Lower lobe of right lung (tissue), 2 donors: ENCODE results near the gene LACRT. TPM values are rescaled to one million over a fixed set of nuclear protein-coding genes. Genes with fewer than 3 reads are reported as not detected.
A peak's percentile ranks its signal among the peaks of the same experiment; 100 is the strongest.

Source experiments
- ATAC-seq, 2 donors: fragments of 200-7000 bp; cut with Tn5 transposase; one replicate each; pipeline ENCODE4 v1.9.1; 2020 to 2022; ENCODE audit warnings: mild to moderate bottlenecking in 2 of 2, moderate library complexity in 2 of 2
- DNase-seq: peaks from one replicate; pipeline ENCODE4 v3.0.0-alpha.2; 2020
- H3K27ac ChIP-seq: fragments of 200-600 bp; one replicate; pipeline ENCODE4 v1.8.0; 2022
- H3K27me3 ChIP-seq: fragments of 200-600 bp; one replicate; pipeline ENCODE4 v1.8.0; 2022; ENCODE audit warnings: low read depth
- H3K36me3 ChIP-seq: fragments of 200-600 bp; one replicate; pipeline ENCODE4 v1.8.0; 2022; ENCODE audit warnings: mild to moderate bottlenecking
- H3K4me1 ChIP-seq: fragments of 200-600 bp; one replicate; pipeline ENCODE4 v1.8.0; 2022
- H3K4me3 ChIP-seq: fragments of 200-600 bp; one replicate; pipeline ENCODE4 v1.8.0; 2022; ENCODE audit warnings: mild to moderate bottlenecking
- H3K9me3 ChIP-seq: fragments of 200-600 bp; one replicate; pipeline ENCODE4 v1.8.0; 2022
- intact Hi-C: fragments of 100-400 bp; cut with DNase I; formaldehyde crosslinking; loops from one replicate; pipeline ENCODE4 v1.11.0; 2022
- total RNA-seq: library from RNA; stranded (reverse); fragmentation: NEBNext Ultra II Directional; extraction: Animal tissue kit (Norgen Biotek cat#: 25700); gene quantifications from one replicate; pipeline ENCODE4 v1.2.1, GENCODE V29; 2021
- TF ChIP-seq, protein P1 (sequence below): fragments of 200-600 bp; IDR thresholded peaks from one replicate; pipeline ENCODE4 v1.8.0; 2022; ENCODE audit warnings: antibody characterized with exemption, mild to moderate bottlenecking
- donor health status: DM: no; HTN: yes; CAD: no; lungs with severe emphysema.

The LACRT gene
- total RNA-seq, 1 donor from 2014 or later, result not detected

DNA sequence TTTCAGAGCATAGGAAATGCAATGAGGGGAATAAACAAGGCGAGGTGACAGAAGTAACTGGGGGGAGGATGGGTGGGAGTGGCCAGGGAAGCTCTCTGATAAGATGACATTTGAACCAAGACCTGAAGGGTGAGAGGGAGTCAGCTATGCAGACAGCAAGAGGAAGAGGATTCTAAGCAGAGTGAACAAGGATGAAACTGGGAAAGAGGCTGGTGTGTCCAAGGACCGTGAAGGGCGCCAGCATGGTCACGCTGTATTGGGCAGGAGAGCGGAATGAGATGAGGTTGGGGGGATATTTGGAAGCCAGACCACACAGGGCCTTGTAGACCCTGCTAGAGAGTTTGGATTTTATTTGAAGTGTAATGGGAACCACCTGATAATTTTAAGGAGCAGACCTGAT is 35.7 kb downstream of the LACRT start:
- no peaks in the 10 kb centered on the region for H3K9me3 ChIP-seq
- ATAC-seq (no peak), DNase-seq (no peak)
- intact Hi-C loops, result no loop called here
- no peaks in the 10 kb centered on the region for H3K36me3 ChIP-seq
- H3K27me3 ChIP-seq, result no peaks in the 10 kb centered on the region
- no peak overlapping the region for H3K27ac ChIP-seq
- TF ChIP-seq, protein P1, sequence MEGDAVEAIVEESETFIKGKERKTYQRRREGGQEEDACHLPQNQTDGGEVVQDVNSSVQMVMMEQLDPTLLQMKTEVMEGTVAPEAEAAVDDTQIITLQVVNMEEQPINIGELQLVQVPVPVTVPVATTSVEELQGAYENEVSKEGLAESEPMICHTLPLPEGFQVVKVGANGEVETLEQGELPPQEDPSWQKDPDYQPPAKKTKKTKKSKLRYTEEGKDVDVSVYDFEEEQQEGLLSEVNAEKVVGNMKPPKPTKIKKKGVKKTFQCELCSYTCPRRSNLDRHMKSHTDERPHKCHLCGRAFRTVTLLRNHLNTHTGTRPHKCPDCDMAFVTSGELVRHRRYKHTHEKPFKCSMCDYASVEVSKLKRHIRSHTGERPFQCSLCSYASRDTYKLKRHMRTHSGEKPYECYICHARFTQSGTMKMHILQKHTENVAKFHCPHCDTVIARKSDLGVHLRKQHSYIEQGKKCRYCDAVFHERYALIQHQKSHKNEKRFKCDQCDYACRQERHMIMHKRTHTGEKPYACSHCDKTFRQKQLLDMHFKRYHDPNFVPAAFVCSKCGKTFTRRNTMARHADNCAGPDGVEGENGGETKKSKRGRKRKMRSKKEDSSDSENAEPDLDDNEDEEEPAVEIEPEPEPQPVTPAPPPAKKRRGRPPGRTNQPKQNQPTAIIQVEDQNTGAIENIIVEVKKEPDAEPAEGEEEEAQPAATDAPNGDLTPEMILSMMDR, result no peak
- H3K4me3 ChIP-seq, result no peak overlapping the region
- no peaks in the 10 kb centered on the region for H3K4me1 ChIP-seq

DNA sequence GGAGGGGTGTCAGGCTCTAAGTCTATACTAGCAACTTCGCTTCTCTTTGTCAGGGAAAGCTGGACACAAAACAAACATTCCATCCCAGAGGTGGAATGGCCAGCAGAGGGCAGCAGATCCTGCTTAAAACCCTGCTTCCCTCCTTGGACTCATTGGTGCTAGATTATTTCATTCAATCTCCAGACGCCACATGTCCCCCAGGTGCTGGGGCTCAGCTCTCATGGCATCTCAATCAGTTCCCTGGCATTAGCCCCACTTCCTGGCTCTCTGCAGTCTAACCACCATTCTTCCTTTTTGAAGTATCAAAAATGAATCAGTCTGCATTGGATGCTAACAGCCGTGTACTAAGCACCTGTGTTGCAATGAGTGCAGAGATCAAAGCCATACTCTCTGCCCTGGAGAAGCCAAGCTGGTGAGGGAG is 38.2 kb downstream of the LACRT start:
- Histone ChIP-seq H3K4me1 (no peaks in the 10 kb centered on the region), H3K27me3 (no peaks in the 10 kb centered on the region), H3K36me3 (no peaks in the 10 kb centered on the region), H3K9me3 (no peaks in the 10 kb centered on the region), H3K4me3 (no peak overlapping the region), H3K27ac (no peak overlapping the region)
- intact Hi-C loops, result no loop called here
- peak; percentile 67 for DNase-seq
- TF ChIP-seq, protein P1, result peak; percentile 81
- peak; percentile 62 to 69 for ATAC-seq

DNA sequence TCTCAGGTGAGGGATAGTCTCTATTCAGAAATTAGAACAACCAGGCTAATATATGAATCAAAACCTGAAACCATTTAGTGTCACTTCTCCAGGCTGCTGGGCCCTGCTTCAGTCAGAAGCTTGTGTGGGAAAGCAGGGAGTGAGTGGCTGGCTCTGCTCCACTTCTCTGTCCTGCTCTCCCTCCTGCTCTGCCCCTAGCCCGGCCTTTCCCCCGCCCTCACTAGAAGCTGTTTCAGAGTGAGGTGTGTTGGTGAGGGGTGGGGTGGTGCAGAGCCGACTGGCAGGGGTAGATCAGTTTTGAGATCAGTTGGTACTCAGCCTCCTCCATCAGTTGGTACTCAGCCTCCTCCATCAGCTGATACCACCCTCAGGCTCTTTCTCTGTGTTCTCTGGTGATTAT is 39.2 kb downstream of the LACRT start:
- peaks cover 3% of the 10 kb centered on the region for H3K27me3 ChIP-seq
- TF ChIP-seq, protein P1, result no peak
- intact Hi-C loops, result no loop called here
- no peaks in the 10 kb centered on the region for H3K36me3 ChIP-seq
- no peak overlapping the region for H3K4me3 ChIP-seq
- H3K4me1 ChIP-seq, result no peaks in the 10 kb centered on the region
- no peak for ATAC-seq
- DNase-seq, result no peak
- no peaks in the 10 kb centered on the region for H3K9me3 ChIP-seq
- H3K27ac ChIP-seq, result no peak overlapping the region

DNA sequence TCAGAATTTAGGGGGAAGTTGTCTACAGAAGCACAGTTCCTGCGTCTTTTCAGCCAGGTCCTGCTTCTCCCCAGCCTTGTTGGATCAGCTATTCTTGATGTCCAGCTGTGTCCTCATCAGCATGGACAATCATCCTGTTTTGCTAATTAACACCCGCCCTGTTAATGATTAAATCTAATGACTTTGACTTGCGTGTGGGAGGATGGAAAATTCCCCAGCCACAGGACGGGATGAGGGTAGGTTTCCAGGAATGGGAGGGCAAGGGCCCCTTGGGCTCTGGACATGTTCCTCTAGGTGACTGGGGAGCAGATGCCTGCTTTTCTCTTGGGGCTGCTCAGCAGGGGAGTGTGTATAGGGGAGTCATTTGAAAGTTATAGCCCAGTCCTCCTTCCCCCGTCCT is 41.0 kb downstream of the LACRT start:
- H3K4me3 ChIP-seq, result no peak overlapping the region
- H3K4me1 ChIP-seq, result peaks cover 3% of the 10 kb centered on the region
- intact Hi-C loops, result no loop called here
- no peaks in the 10 kb centered on the region for H3K36me3 ChIP-seq
- TF ChIP-seq, protein P1, result no peak
- peaks cover 15% of the 10 kb centered on the region for H3K27me3 ChIP-seq
- H3K9me3 ChIP-seq, result no peaks in the 10 kb centered on the region
- DNase-seq (no peak), ATAC-seq (no peak)
- H3K27ac ChIP-seq, result no peak overlapping the region

DNA sequence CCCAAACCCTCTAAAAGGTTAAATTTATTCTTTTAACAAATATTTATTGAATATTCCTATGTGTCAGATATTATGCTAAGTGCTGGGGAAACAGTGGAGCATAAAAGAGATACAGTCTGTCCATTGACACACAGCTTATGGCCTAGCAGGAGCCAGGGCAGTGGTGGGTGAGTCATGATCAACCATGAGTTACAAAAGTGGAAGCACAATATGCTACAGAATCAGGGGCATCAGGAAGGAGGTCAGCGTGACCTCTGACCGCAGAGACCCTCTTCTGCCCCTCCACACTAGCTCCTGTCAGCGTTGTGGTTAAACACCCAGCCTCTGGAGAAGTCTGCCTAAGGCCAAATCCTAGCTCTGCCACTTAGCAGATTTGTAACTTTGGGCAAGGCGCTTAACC is 41.6 kb downstream of the LACRT start:
- TF ChIP-seq, protein P1, result no peak

DNA sequence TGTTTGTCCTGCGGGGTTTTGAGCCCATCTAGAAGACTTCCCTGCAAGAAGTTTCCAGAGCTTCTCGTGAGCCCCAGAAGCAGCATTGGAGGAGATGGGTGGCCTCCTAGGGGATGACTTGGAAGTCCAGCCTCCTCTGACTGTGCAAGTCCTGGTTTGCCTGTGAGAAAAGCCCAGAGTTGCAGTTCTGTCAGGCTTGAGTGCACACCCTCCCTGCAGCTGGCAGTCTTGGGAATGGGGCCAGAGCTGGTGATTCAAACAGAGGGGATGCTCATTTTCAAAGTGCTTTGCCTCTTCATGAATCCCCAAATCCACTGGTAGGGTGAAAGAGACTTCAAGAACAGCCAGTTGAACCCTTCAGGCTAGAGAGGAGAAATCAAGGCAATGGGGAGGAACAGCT is 42.4 kb downstream of the LACRT start:
- Histone ChIP-seq H3K27me3 (peaks cover 27% of the 10 kb centered on the region), H3K9me3 (no peaks in the 10 kb centered on the region), H3K4me1 (peaks cover 14% of the 10 kb centered on the region), H3K36me3 (no peaks in the 10 kb centered on the region), H3K4me3 (no peak overlapping the region), H3K27ac (no peak overlapping the region)
- TF ChIP-seq, protein P1, result no peak
- intact Hi-C loops, result no loop called here
- no peak for ATAC-seq
- no peak for DNase-seq

More for the DNA sequence above, 41.6 kb downstream of the LACRT start:
- no peak for DNase-seq
- intact Hi-C loops, result no loop called here
- no peak for ATAC-seq
- peaks cover 19% of the 10 kb centered on the region for H3K27me3 ChIP-seq
- no peak overlapping the region for H3K4me3 ChIP-seq
- H3K9me3 ChIP-seq, result no peaks in the 10 kb centered on the region
- H3K36me3 ChIP-seq, result no peaks in the 10 kb centered on the region
- H3K27ac ChIP-seq, result no peak overlapping the region
- peaks cover 7% of the 10 kb centered on the region for H3K4me1 ChIP-seq
